C4-2B (cell line): ENCODE measurements around the gene TMEM222.

Experiments
- H3K27ac ChIP-seq: fragments of 450-650 bp; 2 replicates; pipeline ENCODE4 v1.5.1; 2017
- ZFX ChIP-seq: fragments of 450-650 bp; IDR thresholded peaks from 2 replicates; pipeline ENCODE4 v1.6.1; 2017
- TF ChIP-seq, protein P1 (sequence below): fragments of 450-650 bp; conservative IDR thresholded peaks from 2 replicates; pipeline ENCODE4 v1.5.1; 2017; ENCODE audit warnings: mild to moderate bottlenecking

TMEM222 gene

GRCh38 chr1:27307874-27308598 lies 13.9 kb upstream of the TMEM222 start:
- no peak overlapping the region for H3K27ac ChIP-seq
- TF ChIP-seq ZFX: no peak
- TF ChIP-seq, protein P1, sequence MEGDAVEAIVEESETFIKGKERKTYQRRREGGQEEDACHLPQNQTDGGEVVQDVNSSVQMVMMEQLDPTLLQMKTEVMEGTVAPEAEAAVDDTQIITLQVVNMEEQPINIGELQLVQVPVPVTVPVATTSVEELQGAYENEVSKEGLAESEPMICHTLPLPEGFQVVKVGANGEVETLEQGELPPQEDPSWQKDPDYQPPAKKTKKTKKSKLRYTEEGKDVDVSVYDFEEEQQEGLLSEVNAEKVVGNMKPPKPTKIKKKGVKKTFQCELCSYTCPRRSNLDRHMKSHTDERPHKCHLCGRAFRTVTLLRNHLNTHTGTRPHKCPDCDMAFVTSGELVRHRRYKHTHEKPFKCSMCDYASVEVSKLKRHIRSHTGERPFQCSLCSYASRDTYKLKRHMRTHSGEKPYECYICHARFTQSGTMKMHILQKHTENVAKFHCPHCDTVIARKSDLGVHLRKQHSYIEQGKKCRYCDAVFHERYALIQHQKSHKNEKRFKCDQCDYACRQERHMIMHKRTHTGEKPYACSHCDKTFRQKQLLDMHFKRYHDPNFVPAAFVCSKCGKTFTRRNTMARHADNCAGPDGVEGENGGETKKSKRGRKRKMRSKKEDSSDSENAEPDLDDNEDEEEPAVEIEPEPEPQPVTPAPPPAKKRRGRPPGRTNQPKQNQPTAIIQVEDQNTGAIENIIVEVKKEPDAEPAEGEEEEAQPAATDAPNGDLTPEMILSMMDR: no peak

- no peak for TF ChIP-seq ZFX
- TF ChIP-seq, protein P1: no peak
- no peak overlapping the region for H3K27ac ChIP-seq
Measured at GRCh38 chr1:27314169-27314568, 7.8 kb upstream of the TMEM222 start.

GRCh38 chr1:27314737-27315136 lies 7.2 kb upstream of the TMEM222 start:
- TF ChIP-seq ZFX: no peak
- TF ChIP-seq, protein P1: no peak
- no peak overlapping the region for H3K27ac ChIP-seq

- no peak overlapping the region for H3K27ac ChIP-seq
- TF ChIP-seq, protein P1: no peak
- no peak for TF ChIP-seq ZFX
Measured at GRCh38 chr1:27316860-27317259, 5.1 kb upstream of the TMEM222 start.

DNA sequence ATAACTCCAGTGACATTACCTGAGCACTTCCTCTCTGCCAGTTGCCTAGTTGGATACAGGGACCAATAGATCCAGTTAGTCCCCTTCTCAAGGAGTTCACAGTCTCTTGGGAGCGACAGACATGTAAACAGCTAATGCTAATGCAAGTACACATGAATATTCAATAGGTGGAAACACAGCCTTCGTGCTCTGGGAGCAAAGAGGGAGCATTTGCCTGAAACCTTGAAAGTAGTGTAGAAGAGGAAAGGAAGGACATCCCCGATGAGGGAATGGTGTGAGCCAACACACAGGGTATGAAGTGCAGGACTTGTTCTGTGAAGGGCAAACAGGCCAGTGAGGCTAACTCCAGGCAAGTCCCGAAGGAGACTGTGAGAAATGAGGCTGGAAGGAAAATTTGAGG lies 3.8 kb upstream of the TMEM222 start:
- no peak overlapping the region for H3K27ac ChIP-seq
- TF ChIP-seq, protein P1: no peak
- TF ChIP-seq ZFX: no peak

- TF ChIP-seq, protein P1: no peak
- TF ChIP-seq ZFX: no peak
- no peak overlapping the region for H3K27ac ChIP-seq
Measured at GRCh38 chr1:27318596-27318995, 3.4 kb upstream of the TMEM222 start.

DNA sequence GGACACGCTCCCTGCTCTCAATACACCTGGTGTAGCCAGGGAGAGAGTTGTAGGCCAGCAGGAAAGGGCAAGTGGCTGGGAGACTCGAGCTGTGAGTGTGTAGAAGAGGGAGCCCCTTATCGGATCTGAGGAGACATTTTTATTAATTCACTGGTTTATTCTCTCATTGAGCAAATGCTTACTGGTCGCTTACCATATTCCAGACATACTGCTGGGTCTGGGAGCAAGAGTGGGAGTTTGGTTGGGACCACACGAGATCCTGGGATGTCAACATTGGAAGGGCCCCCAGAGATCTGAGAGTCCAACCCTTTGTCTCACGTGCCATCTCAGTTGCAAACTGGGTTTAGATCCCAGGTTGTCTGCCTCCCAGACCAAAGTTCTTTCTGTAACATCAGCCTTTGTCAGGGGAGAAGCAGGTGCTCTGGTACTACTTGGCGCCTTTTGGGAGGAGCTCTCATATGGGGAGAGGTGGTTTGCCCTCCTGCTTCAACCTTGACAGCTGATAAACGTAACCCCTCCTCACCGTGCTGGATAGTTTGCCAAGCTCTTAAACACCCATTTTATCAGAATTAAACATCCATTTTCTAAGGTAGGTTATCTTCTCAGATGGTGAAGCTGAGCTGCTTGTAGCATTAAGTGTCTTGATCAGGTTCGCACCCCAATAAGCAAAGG lies 742 bp downstream of the TMEM222 start:
- TF ChIP-seq, protein P1: no peak
- TF ChIP-seq ZFX: peak; percentile 37; the same call in 1 of the 2 replicates
- peak overlapping the region; percentile 84 for H3K27ac ChIP-seq
